GM23338 (cell line): ENCODE results near the gene KIFC3.

Experiments
- CTCF ChIP-seq, 2 experiments: fragments of 200-600 bp in 1 of 2; sonication (generic) in 1 of 2; conservative IDR thresholded peaks; 2 replicates each; pipeline versions ENCODE4 v1.5.1 to v1.6.1; 2016 to 2017; ENCODE audit warnings: antibody characterized with exemption in 2 of 2, low read depth in 2 of 2, mild to moderate bottlenecking in 2 of 2, moderate library complexity in 1 of 2
- ETS1 ChIP-seq: IDR thresholded peaks from 2 replicates; pipeline ENCODE4 v1.6.1; 2016; ENCODE audit warnings: antibody characterized with exemption
- EZH2phosphoT487 ChIP-seq: fragments of 200-600 bp; sonication (generic); IDR thresholded peaks from one replicate; pipeline ENCODE4 v1.8.1; 2018; ENCODE audit warnings: antibody characterized with exemption; ENCODE audit not compliant: unreplicated experiment
- POLR2AphosphoS5 ChIP-seq: IDR thresholded peaks from 2 replicates; pipeline ENCODE4 v1.6.1; 2016; ENCODE audit warnings: antibody characterized with exemption, low read depth

GRCh38 chr16:57846078-57846697 lies 43.9 kb upstream of the KIFC3 start:
- TF ChIP-seq CTCF (conservative IDR thresholded peaks at IDR 0.05; ENCODE audit: low read depth in 2 of 2) (no peak), POLR2AphosphoS5 (no peak), ETS1 (no peak), EZH2phosphoT487 (no peak)
